Activated naive CD8-positive, alpha-beta T cell treated with anti-CD3 and anti-CD28 coated beads, Interleukin-2, amount 10 ng/mL, durations not matched to agents 7 days and 5 days (primary cell): ENCODE data around the gene TRAM2. TPM values are rescaled to one million over a fixed set of nuclear protein-coding genes. Genes with fewer than 3 reads are reported as not detected.

Source experiments
- ATAC-seq: fragments of 150-1000 bp; cut with Tn5 transposase; one replicate; pipeline ENCODE4 v1.10.0; 2021; ENCODE audit warnings: low read depth, moderate library complexity
- POLR2A ChIA-PET: fragments of 350-600 bp; sonication (Branson Sonifier 250); formaldehyde crosslinking; loops from one replicate; lab custom pipeline; 2021; ENCODE audit warnings: antibody characterized with exemption; lab: Charles Lee
- DNase-seq: peaks from one replicate; pipeline ENCODE4 v3.0.0; 2021
- H3K27ac Mint-ChIP-seq: one replicate; pipeline ENCODE4 v1.8.0; 2022; ENCODE audit warnings: mild to moderate bottlenecking, mixed read lengths
- H3K27me3 Mint-ChIP-seq: one replicate; pipeline ENCODE4 v1.8.0; 2022; ENCODE audit warnings: mild to moderate bottlenecking, moderate library complexity, mixed read lengths
- H3K36me3 Mint-ChIP-seq: one replicate; pipeline ENCODE4 v1.8.0; 2021; ENCODE audit warnings: mild to moderate bottlenecking, mixed read lengths
- H3K4me1 Mint-ChIP-seq: one replicate; pipeline ENCODE4 v1.8.0; 2021; ENCODE audit warnings: mixed read lengths
- H3K4me3 Mint-ChIP-seq: one replicate; pipeline ENCODE4 v1.8.0; 2022; ENCODE audit warnings: mild to moderate bottlenecking, moderate library complexity, mixed read lengths
- H3K9me3 Mint-ChIP-seq: one replicate; pipeline ENCODE4 v1.8.0; 2021; ENCODE audit warnings: mixed read lengths
- total RNA-seq, 2 experiments: library from RNA; stranded (reverse); gene quantifications; one replicate each; pipeline ENCODE4 v1.2.3, GENCODE V29; 2021

Gene TRAM2
- total RNA-seq, 2 experiments from 2014 or later, result 4.8 to 5.0 TPM

GRCh38 chr6:52571099-52571755, 5.6 kb downstream of the TRAM2 start:
- Mint-ChIP-seq H3K36me3 (no peaks in the 10 kb centered on the region), H3K27me3 (peaks cover 27% of the 10 kb centered on the region), H3K4me1 (peaks cover 24% of the 10 kb centered on the region), H3K9me3 (no peaks in the 10 kb centered on the region), H3K4me3 (no peak overlapping the region), H3K27ac (no peak overlapping the region)
- DNase-seq (no peak), ATAC-seq (no peak)
- POLR2A ChIA-PET, result no interaction called here

- H3K27ac Mint-ChIP-seq, result no peak overlapping the region
- peaks cover 19% of the 10 kb centered on the region for H3K4me1 Mint-ChIP-seq
- no peaks in the 10 kb centered on the region for H3K36me3 Mint-ChIP-seq
- ATAC-seq (no peak), DNase-seq (no peak)
- no peak overlapping the region for H3K4me3 Mint-ChIP-seq
- H3K9me3 Mint-ChIP-seq, result no peaks in the 10 kb centered on the region
- peaks cover 20% of the 10 kb centered on the region for H3K27me3 Mint-ChIP-seq
- POLR2A ChIA-PET, result no interaction called here
These were observed 6.6 kb downstream of the TRAM2 start for GRCh38 chr6:52570291-52570700.

DNA sequence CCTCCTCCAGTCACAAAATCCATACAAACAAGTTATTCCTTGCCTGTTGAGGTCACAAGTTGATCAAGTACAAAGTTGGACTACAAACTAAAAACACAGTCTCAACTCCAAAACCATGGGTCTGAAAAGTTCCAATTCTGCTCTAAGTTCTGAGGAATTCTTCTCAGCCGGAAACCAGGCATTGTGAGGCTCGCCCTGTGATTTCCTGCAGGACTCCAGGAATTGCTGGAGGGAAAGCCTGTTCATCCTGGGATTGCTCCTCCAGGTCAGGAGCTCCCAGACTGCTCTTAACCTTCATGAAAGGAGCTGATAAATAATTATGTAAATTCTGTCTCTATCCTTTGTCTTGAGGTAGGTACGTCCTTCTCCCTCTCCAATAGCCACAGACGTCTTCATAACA, 8.5 kb downstream of the TRAM2 start:
- Mint-ChIP-seq H3K4me3 (no peak overlapping the region), H3K36me3 (no peaks in the 10 kb centered on the region), H3K27me3 (peaks cover 24% of the 10 kb centered on the region), H3K9me3 (no peaks in the 10 kb centered on the region), H3K27ac (no peak overlapping the region), H3K4me1 (peaks cover 7% of the 10 kb centered on the region)
- DNase-seq (no peak), ATAC-seq (no peak)
- POLR2A ChIA-PET, result no interaction called here

DNA sequence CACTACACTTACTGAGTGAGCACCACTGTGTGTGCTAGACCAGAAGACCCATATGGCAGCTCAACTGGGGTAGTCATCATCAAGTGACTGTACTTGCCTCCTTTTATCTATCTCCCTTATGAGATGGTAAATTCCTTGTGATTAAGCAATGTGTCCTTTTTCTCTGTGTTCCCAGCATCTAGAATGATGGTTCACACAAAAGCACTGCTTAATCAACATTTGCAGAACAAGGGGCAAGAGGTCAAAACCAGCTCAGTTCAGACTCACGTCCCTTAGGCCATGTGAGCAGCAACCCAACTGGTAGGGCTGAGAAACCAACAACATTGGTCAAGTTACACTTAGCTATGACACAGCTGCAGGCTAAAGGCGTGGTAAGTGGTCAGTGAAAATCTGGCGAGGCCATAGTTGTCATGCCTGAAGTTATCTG, 10.0 kb downstream of the TRAM2 start:
- no peak for DNase-seq
- no peak overlapping the region for H3K27ac Mint-ChIP-seq
- H3K36me3 Mint-ChIP-seq, result no peaks in the 10 kb centered on the region
- H3K9me3 Mint-ChIP-seq, result no peaks in the 10 kb centered on the region
- H3K4me1 Mint-ChIP-seq, result peaks cover 7% of the 10 kb centered on the region
- POLR2A ChIA-PET, result no interaction called here
- ATAC-seq, result no peak
- H3K4me3 Mint-ChIP-seq, result no peak overlapping the region
- peaks cover 24% of the 10 kb centered on the region for H3K27me3 Mint-ChIP-seq

DNA sequence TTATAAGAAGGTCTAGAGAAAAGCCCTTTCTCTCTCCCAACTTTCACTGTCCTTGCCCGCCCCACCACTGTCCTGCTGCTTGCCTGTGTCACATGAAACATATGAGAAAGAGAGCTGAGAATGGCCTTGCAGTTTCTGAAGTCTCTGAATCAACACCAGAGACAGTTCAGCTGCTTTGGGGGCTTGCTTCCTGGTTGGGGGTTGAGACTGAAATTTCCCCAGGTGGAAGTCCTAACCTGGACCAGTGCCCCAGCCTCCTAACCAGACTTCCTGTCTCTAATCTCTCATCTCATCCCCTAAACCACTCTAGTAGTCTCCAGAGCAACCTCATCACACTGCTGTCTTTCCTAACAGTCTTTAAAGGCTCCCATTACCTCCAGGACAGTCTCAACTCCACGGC, 10.7 kb downstream of the TRAM2 start:
- Mint-ChIP-seq H3K27ac (no peak overlapping the region), H3K36me3 (no peaks in the 10 kb centered on the region), H3K9me3 (no peaks in the 10 kb centered on the region), H3K4me3 (no peak overlapping the region), H3K27me3 (peaks cover 22% of the 10 kb centered on the region), H3K4me1 (peaks cover 7% of the 10 kb centered on the region)
- DNase-seq (no peak), ATAC-seq (no peak)
- POLR2A ChIA-PET, result no interaction called here

GRCh38 chr6:52564856-52565255, 12.0 kb downstream of the TRAM2 start:
- H3K27me3 Mint-ChIP-seq, result peaks cover 20% of the 10 kb centered on the region

DNA sequence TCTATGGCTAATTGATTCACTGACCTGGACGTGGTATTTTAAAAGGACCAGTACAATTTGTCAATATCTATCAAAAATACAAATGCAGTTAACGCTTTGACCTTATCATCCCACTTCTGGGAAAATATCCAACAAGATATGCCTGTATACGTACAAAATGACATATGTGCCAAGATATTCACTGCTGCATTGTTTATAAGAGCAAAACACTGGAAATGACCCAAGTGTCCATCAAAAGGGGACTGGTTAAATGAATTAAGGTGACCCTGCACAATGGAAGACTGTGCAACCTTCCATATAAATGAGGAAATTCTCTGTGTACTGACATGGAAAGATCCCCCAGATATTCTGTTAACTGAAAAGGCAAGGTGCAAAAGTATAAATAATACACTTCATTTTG, 13.9 kb downstream of the TRAM2 start:
- Mint-ChIP-seq H3K4me3 (no peak overlapping the region), H3K36me3 (no peaks in the 10 kb centered on the region), H3K27ac (no peak overlapping the region), H3K27me3 (peaks cover 14% of the 10 kb centered on the region), H3K4me1 (peaks cover 7% of the 10 kb centered on the region), H3K9me3 (no peaks in the 10 kb centered on the region)
- no peak for DNase-seq
- POLR2A ChIA-PET, result interaction anchor here (0.7 kb wide), 1 partner anchor 1257 kb away, joined by 9 read pairs; no protein-coding TSS in a partner anchor
- no peak for ATAC-seq

More at GRCh38 chr6:52564856-52565255, 12.0 kb downstream of the TRAM2 start:
- ATAC-seq, result no peak
- no peak overlapping the region for H3K27ac Mint-ChIP-seq
- POLR2A ChIA-PET, result no interaction called here
- no peaks in the 10 kb centered on the region for H3K9me3 Mint-ChIP-seq
- H3K36me3 Mint-ChIP-seq, result no peaks in the 10 kb centered on the region
- no peak overlapping the region for H3K4me3 Mint-ChIP-seq
- DNase-seq, result no peak
- peaks cover 7% of the 10 kb centered on the region for H3K4me1 Mint-ChIP-seq

DNA sequence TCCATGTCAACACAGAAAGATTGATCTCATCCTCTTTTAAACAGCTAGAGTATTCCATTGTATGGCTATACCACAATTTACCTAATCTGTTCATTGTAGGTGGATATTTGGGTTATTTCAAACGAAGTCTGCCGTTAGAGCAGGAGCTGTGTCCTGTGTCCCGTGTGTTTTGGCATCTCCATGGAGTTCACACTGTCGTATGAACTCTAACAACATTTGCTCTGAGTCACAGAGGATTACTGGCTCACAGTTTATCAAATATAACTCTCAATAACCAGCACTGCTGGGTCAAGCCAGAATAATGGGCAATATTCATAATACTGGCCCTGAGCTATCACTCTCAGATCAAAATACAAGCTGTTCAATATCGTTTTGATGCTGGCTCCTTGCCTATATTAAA, 16.4 kb downstream of the TRAM2 start:
- H3K27me3 Mint-ChIP-seq, result peaks cover 14% of the 10 kb centered on the region
- no peak for DNase-seq
- no peaks in the 10 kb centered on the region for H3K9me3 Mint-ChIP-seq
- POLR2A ChIA-PET, result no interaction called here
- H3K36me3 Mint-ChIP-seq, result no peaks in the 10 kb centered on the region
- ATAC-seq, result no peak
- H3K4me1 Mint-ChIP-seq, result no peaks in the 10 kb centered on the region
- no peak overlapping the region for H3K4me3 Mint-ChIP-seq
- no peak overlapping the region for H3K27ac Mint-ChIP-seq

DNA sequence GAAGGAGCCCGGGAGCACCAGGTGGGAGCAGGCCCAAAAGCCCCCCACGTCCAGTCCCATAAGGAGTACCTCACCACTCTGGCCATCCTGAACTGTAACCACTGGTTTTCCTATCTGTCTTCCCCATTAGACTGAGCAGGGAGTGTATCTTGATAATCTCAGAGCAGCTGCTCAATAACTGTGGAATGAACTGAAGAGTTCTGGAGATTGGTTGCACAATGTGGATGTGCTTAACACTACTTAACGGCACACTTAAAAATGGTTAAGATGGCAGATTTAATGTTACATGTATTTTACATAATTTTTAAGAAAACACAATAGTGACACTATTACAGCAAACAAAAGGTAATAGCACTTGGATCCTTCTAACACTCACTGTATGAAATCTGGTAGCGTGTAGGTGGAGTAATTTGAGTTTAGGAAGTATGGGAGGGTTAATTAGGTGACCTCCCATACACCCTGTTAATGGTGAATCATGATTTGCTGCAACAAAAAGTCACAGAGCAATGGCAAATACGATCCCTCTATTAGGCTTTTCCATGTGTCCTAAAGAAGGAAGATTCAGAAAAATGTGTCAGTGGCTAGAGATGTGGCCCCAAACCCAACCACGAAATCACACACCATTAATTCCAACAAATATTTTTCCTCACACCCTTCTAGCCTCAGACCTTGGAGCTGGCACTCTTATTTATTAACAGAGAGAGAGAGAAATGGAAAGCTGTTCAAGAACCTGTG, 18.4 kb downstream of the TRAM2 start:
- H3K27me3 Mint-ChIP-seq, result peaks cover 3% of the 10 kb centered on the region
- H3K9me3 Mint-ChIP-seq, result no peaks in the 10 kb centered on the region
- no peak overlapping the region for H3K27ac Mint-ChIP-seq
- peaks cover 2% of the 10 kb centered on the region for H3K36me3 Mint-ChIP-seq
- ATAC-seq (no peak), DNase-seq (no peak)
- H3K4me3 Mint-ChIP-seq, result no peak overlapping the region
- H3K4me1 Mint-ChIP-seq, result no peaks in the 10 kb centered on the region
- POLR2A ChIA-PET, result no interaction called here

DNA sequence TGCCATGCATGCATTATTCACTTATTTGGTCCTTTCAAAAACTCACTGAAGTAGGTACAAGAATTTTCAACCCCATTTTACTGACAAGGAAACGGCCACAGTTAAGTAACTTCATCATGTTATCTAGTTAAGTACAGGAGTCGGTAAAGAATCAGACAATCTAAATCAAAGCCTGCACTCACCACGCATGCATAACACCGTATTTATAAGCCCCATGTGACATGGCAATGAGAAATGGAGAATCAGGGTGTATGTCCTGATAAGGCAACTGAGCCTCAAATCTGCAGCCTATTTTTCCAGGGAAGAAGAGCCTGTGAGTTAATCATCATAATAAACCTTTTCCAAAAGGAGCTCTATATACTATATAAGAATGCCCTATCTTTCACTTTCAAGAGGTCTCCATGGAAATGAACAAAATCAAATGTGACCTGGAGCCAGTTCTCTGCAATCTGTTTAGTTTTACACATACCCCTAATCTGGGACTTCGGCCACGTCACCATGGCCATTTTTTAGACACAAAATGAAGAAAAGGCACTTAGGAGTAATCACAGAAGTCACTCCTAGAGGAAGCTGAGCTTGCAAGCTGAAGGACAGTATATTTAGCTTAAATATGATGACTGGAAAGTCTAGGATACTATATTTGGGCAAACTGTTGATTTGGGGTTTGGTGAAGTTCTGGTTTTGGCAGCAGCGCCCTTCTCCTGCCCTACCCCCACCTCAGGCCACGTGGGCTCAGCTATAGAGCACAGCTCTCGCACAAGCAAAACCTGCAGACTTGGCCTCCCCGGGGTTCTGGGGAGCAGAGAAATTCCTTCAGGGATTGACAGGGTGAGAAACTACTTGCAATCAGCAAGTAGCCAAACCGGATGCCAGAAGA, 19.2 kb downstream of the TRAM2 start:
- no peak for DNase-seq
- no peak for ATAC-seq
- POLR2A ChIA-PET, result no interaction called here
- peaks cover 2% of the 10 kb centered on the region for H3K36me3 Mint-ChIP-seq
- no peaks in the 10 kb centered on the region for H3K4me1 Mint-ChIP-seq
- peaks cover 3% of the 10 kb centered on the region for H3K27me3 Mint-ChIP-seq
- no peak overlapping the region for H3K27ac Mint-ChIP-seq
- H3K9me3 Mint-ChIP-seq, result no peaks in the 10 kb centered on the region
- H3K4me3 Mint-ChIP-seq, result no peak overlapping the region

DNA sequence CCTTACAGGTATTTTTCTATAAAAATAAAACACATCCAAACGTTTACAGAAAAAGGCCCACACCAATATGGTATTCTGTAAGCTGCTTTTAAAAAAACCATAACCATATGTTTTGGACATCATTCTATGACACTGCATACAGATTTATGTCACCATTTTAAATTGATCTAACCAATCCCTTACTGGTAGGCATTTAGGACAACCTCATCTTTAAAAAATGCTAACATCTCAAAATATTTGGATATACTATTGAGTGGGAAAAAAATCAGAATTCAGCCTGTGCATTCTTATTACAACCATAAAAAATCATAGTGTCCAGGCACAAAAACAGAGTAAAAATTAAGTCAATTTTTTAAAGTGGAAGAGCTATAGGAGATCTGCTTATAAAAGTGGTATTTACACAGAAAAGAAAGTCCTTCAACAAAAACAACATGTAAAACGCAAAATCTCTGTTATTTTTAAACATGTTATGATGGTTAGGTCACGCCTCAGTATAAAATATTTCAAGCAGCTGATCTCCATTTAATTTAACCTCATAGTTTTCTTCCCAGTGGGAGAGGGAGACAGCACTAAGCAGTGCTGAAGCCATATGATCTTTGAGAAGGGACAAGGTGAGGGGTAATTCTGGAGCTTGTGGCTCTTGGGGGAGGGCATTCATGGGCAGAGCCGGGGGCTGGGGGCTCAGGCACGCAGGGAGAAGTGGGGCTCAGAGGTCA, 21.2 kb downstream of the TRAM2 start:
- no peak overlapping the region for H3K27ac Mint-ChIP-seq

DNA sequence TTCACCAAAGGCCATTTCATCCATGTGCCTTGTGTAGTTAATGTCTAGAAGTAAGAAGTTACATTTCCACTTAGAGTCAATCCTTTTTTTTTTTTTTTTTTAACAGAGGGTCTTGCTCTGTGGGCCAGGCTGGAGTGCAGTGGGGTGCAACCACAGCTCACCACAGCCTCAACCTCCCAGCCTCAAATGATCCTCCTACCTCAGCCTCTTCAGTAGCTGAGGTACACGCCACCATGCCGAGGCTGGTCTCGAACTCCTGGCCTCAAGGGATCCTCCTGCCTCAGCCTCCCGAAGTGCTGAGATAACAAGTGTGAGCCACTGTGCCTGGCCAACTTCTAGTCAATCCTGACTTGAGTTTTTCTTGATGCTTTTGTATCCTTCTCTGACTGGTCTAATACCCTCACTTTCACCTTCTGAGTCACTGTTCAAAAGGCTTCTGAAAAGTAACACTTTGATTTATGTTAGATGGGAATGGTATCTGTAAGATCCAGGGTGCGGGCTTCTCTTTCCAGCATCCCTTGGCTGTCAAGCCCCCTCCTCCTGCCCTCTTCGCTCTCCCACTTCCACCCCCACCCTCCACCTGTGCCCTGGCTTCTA, 22.1 kb downstream of the TRAM2 start:
- ATAC-seq (no peak), DNase-seq (no peak)
- Mint-ChIP-seq H3K27me3 (no peaks in the 10 kb centered on the region), H3K36me3 (peaks cover 2% of the 10 kb centered on the region), H3K4me1 (no peaks in the 10 kb centered on the region), H3K4me3 (no peak overlapping the region), H3K9me3 (no peaks in the 10 kb centered on the region), H3K27ac (no peak overlapping the region)
- POLR2A ChIA-PET, result no interaction called here

More for the DNA sequence above, 21.2 kb downstream of the TRAM2 start:
- H3K9me3 Mint-ChIP-seq, result no peaks in the 10 kb centered on the region
- H3K36me3 Mint-ChIP-seq, result peaks cover 2% of the 10 kb centered on the region
- ATAC-seq, result no peak
- POLR2A ChIA-PET, result no interaction called here
- no peaks in the 10 kb centered on the region for H3K27me3 Mint-ChIP-seq
- no peak for DNase-seq
- H3K4me3 Mint-ChIP-seq, result no peak overlapping the region
- H3K4me1 Mint-ChIP-seq, result no peaks in the 10 kb centered on the region

GRCh38 chr6:52553719-52554118, 23.1 kb downstream of the TRAM2 start:
- H3K27ac Mint-ChIP-seq, result no peak overlapping the region
- POLR2A ChIA-PET, result no interaction called here
- no peaks in the 10 kb centered on the region for H3K9me3 Mint-ChIP-seq
- H3K4me3 Mint-ChIP-seq, result no peak overlapping the region
- DNase-seq, result no peak
- no peaks in the 10 kb centered on the region for H3K27me3 Mint-ChIP-seq
- ATAC-seq, result no peak
- no peaks in the 10 kb centered on the region for H3K4me1 Mint-ChIP-seq
- peaks cover 2% of the 10 kb centered on the region for H3K36me3 Mint-ChIP-seq
